ENCODE measurements around the gene KRTAP20-2. TPM values are rescaled to one million over a fixed set of nuclear protein-coding genes. Genes with fewer than 3 reads are reported as not detected.

KRTAP20-2 gene
- total RNA-seq: not detected in 2 replicates

GRCh38 chr21:30634906-30635305 lies at the start of gene KRTAP20-2:
Gene KRTAP20-2, plus strand, starts transcription at chr21:30635206. Its CDS starts 58 bp downstream, at chr21:30635264.

GRCh38 chr21:30590297-30590696 lies 44.7 kb upstream of the KRTAP20-2 start, which contains the start of gene KRTAP22-2:
Gene KRTAP22-2, minus strand, starts transcription at chr21:30590397.

GRCh38 chr21:30592140-30592539 lies 42.9 kb upstream of the KRTAP20-2 start, which contains the start of gene KRTAP6-3:
Gene KRTAP6-3, plus strand, starts transcription at chr21:30592440. Its CDS starts 6 bp downstream, at chr21:30592446.

GRCh38 chr21:30598802-30599201 lies 36.2 kb upstream of the KRTAP20-2 start, which contains the start of gene KRTAP6-2:
Gene KRTAP6-2, minus strand, starts transcription at chr21:30598902. Its CDS starts 28 bp downstream, at chr21:30598874.

GRCh38 chr21:30600787-30601186 lies 34.2 kb upstream of the KRTAP20-2 start, which contains the start of gene KRTAP22-1:
Gene KRTAP22-1, plus strand, starts transcription at chr21:30601087.

GRCh38 chr21:30613836-30614235 lies 21.2 kb upstream of the KRTAP20-2 start, which contains the start of gene KRTAP6-1:
Gene KRTAP6-1, minus strand, starts transcription at chr21:30613930. Its CDS starts 26 bp downstream, at chr21:30613904.

GRCh38 chr21:30616125-30616524 lies 18.9 kb upstream of the KRTAP20-2 start, which contains the start of gene KRTAP20-1:
Gene KRTAP20-1, plus strand, starts transcription at chr21:30616425. Its CDS starts 30 bp downstream, at chr21:30616455.

GRCh38 chr21:30620522-30620921 lies 14.5 kb upstream of the KRTAP20-2 start, which contains the start of gene KRTAP20-4:
Gene KRTAP20-4, plus strand, starts transcription at chr21:30620627.

GRCh38 chr21:30642564-30642963 lies 7.6 kb downstream of the KRTAP20-2 start, which contains the start of gene KRTAP20-3:
Gene KRTAP20-3, plus strand, starts transcription at chr21:30642864.

Other genes with a start within 250 kb of the KRTAP20-2 start
- gene KRTAP13-1, start 239.2 kb upstream of the KRTAP20-2 start, total RNA-seq: not detected in 2 replicates
- not detected in 2 replicates for gene KRTAP13-3, start 209.3 kb upstream of the KRTAP20-2 start, total RNA-seq
- gene KRTAP13-4, start 205.0 kb upstream of the KRTAP20-2 start, total RNA-seq: not detected in 2 replicates
- not detected in 2 replicates for gene KRTAP15-1, start 194.9 kb upstream of the KRTAP20-2 start, total RNA-seq
- gene KRTAP19-1, start 154.8 kb upstream of the KRTAP20-2 start, total RNA-seq: not detected in 2 replicates
- gene KRTAP19-2, start 147.8 kb upstream of the KRTAP20-2 start, total RNA-seq: not detected in 2 replicates
- gene KRTAP19-3, start 143.2 kb upstream of the KRTAP20-2 start, total RNA-seq: not detected in 2 replicates
- not detected in 2 replicates for gene KRTAP19-4, start 138.0 kb upstream of the KRTAP20-2 start, total RNA-seq
- not detected in 2 replicates for gene KRTAP19-5, start 133.1 kb upstream of the KRTAP20-2 start, total RNA-seq
- gene KRTAP19-6, start 93.3 kb upstream of the KRTAP20-2 start, total RNA-seq: not detected in 2 replicates
- gene KRTAP19-7, start 73.9 kb upstream of the KRTAP20-2 start, total RNA-seq: not detected in 2 replicates
- gene KRTAP22-2, start 44.8 kb upstream of the KRTAP20-2 start, total RNA-seq: not detected in 2 replicates
- not detected in 2 replicates for gene KRTAP6-3, start 42.8 kb upstream of the KRTAP20-2 start, total RNA-seq
- gene KRTAP6-2, start 36.3 kb upstream of the KRTAP20-2 start, total RNA-seq: not detected in 2 replicates
- not detected in 2 replicates for gene KRTAP22-1, start 34.1 kb upstream of the KRTAP20-2 start, total RNA-seq
- gene KRTAP6-1, start 21.3 kb upstream of the KRTAP20-2 start, total RNA-seq: not detected in 2 replicates
- gene KRTAP20-1, start 18.8 kb upstream of the KRTAP20-2 start, total RNA-seq: not detected in 2 replicates
- gene KRTAP20-4, start 14.6 kb upstream of the KRTAP20-2 start, total RNA-seq: not detected in 2 replicates
- not detected in 2 replicates for gene KRTAP20-3, start 7.7 kb downstream of the KRTAP20-2 start, total RNA-seq
- not detected in 2 replicates for gene KRTAP21-3, start 83.6 kb downstream of the KRTAP20-2 start, total RNA-seq
- not detected in 2 replicates for gene KRTAP21-2, start 112.1 kb downstream of the KRTAP20-2 start, total RNA-seq
- not detected in 2 replicates for gene KRTAP21-1, start 120.2 kb downstream of the KRTAP20-2 start, total RNA-seq
- not detected in 2 replicates for gene KRTAP8-1, start 178.1 kb downstream of the KRTAP20-2 start, total RNA-seq
- not detected in 2 replicates for gene KRTAP7-1, start 194.6 kb downstream of the KRTAP20-2 start, total RNA-seq
- gene KRTAP11-1, start 246.4 kb downstream of the KRTAP20-2 start, total RNA-seq: not detected in 2 replicates